Right atrium auricular region (tissue), 2 donors: Measurements from ENCODE around the gene KRTAP10-5. TPM values are rescaled to one million over a fixed set of nuclear protein-coding genes. Genes with fewer than 3 reads are reported as not detected.

Experiments used
- DNase-seq: peaks from one replicate; pipeline ENCODE4 v3.0.0-alpha.2; 2019; ENCODE audit warnings: low spot score
- H3K27ac ChIP-seq, 2 donors: fragments of 200-600 bp; sonication (generic); 1 replicate in 1 of 2; 2 replicates in 1 of 2; pipeline ENCODE4 v1.5.1; 2016 to 2019
- H3K27me3 ChIP-seq, 2 donors: fragments of 200-600 bp; sonication (generic); one replicate each; pipeline versions ENCODE4 v1.5.1 to v1.6.0; 2017 to 2019
- H3K36me3 ChIP-seq: fragments of 200-600 bp; sonication (generic); one replicate; pipeline ENCODE4 v1.5.1; 2016
- H3K4me1 ChIP-seq, 2 donors: fragments of 200-600 bp; sonication (generic); one replicate each; pipeline versions ENCODE4 v1.5.1 to v1.6.0; 2017 to 2019
- H3K4me3 ChIP-seq, 2 donors: fragments of 200-600 bp; sonication (generic); 1 replicate in 1 of 2; 2 replicates in 1 of 2; pipeline ENCODE4 v1.5.1; 2017 to 2019; ENCODE audit warnings: mild to moderate bottlenecking in 1 of 2, moderate library complexity in 1 of 2
- H3K9me3 ChIP-seq, 2 donors: fragments of 200-600 bp; sonication (generic); one replicate each; pipeline ENCODE4 v1.5.1; 2019
- total RNA-seq, 2 donors: library from RNA; depleted of rRNA; stranded (reverse); fragments of >200 nt; gene quantifications; one replicate each; pipeline ENCODE4 v1.1.0, GENCODE V29; 2016
- TF ChIP-seq, protein P1 (sequence below), 2 donors: fragments of 200-600 bp; sonication (generic); IDR thresholded peaks; one replicate each; pipeline ENCODE4 v1.5.1; 2019; ENCODE audit warnings: antibody characterized with exemption in 2 of 2

Gene KRTAP10-5
- total RNA-seq, 2 donors from 2014 or later, result not detected

DNA sequence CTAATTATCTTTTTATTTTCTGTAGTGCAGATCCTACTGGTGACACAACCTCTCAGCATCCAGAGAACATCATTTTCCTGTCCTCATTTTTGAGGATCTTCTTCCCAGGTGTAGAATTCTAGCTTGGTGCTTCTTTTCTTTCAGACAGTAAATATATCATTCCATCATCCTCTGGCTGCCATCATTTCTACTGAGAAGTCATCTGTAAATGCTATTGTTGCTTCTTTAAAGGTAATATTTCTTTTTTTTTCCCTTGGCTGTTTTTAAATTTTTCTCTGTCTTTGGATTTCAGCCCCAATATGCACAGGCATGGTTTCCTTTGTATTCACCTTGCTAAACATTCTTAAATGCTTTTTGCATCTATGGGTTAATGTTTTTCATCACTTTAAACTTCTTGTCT is 43.2 kb upstream of the KRTAP10-5 start:
- TF ChIP-seq, protein P1, sequence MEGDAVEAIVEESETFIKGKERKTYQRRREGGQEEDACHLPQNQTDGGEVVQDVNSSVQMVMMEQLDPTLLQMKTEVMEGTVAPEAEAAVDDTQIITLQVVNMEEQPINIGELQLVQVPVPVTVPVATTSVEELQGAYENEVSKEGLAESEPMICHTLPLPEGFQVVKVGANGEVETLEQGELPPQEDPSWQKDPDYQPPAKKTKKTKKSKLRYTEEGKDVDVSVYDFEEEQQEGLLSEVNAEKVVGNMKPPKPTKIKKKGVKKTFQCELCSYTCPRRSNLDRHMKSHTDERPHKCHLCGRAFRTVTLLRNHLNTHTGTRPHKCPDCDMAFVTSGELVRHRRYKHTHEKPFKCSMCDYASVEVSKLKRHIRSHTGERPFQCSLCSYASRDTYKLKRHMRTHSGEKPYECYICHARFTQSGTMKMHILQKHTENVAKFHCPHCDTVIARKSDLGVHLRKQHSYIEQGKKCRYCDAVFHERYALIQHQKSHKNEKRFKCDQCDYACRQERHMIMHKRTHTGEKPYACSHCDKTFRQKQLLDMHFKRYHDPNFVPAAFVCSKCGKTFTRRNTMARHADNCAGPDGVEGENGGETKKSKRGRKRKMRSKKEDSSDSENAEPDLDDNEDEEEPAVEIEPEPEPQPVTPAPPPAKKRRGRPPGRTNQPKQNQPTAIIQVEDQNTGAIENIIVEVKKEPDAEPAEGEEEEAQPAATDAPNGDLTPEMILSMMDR (IDR thresholded peaks at IDR 0.05), result no peak

DNA sequence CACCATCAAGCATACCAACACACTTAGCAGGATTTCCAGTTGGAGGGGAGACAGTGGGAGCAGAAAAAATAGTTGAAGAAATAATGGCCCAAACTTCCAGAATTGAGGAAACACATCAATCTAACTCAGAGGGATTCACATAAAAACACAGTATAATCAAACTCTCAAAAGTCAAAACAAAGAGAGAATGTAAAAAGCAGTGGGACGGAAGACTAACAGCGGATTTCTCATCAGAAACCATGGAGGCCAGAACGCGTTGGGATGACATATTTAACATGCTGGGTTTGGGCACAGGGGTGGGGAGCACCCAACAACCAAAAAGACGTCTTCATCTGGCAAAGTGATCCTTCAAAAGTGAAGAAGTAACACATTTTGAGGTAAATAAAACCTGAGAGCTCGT is 39.5 kb upstream of the KRTAP10-5 start:
- H3K27me3 ChIP-seq, result no peaks in the 10 kb centered on the region
- no peaks in the 10 kb centered on the region for H3K4me1 ChIP-seq
- H3K27ac ChIP-seq, result no peak overlapping the region
- no peak overlapping the region for H3K4me3 ChIP-seq
- DNase-seq, result no peak
- peaks cover 0 to 20% of the 10 kb centered on the region in 2 donors for H3K9me3 ChIP-seq
- TF ChIP-seq, protein P1 (IDR thresholded peaks at IDR 0.05), result no peak
- no peaks in the 10 kb centered on the region for H3K36me3 ChIP-seq

More for the DNA sequence above, 43.2 kb upstream of the KRTAP10-5 start:
- Histone ChIP-seq H3K36me3 (no peaks in the 10 kb centered on the region), H3K4me1 (no peaks in the 10 kb centered on the region), H3K4me3 (no peak overlapping the region), H3K27me3 (no peaks in the 10 kb centered on the region), H3K27ac (no peak overlapping the region), H3K9me3 (peaks cover 0 to 20% of the 10 kb centered on the region in 2 donors)
- DNase-seq, result no peak

GRCh38 chr21:44618909-44619308 is 38.5 kb upstream of the KRTAP10-5 start:
- Histone ChIP-seq H3K4me1 (no peaks in the 10 kb centered on the region), H3K9me3 (peaks cover 0 to 10% of the 10 kb centered on the region in 2 donors), H3K4me3 (no peak overlapping the region), H3K27me3 (no peaks in the 10 kb centered on the region), H3K27ac (no peak overlapping the region), H3K36me3 (no peaks in the 10 kb centered on the region)
- TF ChIP-seq, protein P1 (IDR thresholded peaks at IDR 0.05), result no peak
- peak; percentile 36 for DNase-seq

DNA sequence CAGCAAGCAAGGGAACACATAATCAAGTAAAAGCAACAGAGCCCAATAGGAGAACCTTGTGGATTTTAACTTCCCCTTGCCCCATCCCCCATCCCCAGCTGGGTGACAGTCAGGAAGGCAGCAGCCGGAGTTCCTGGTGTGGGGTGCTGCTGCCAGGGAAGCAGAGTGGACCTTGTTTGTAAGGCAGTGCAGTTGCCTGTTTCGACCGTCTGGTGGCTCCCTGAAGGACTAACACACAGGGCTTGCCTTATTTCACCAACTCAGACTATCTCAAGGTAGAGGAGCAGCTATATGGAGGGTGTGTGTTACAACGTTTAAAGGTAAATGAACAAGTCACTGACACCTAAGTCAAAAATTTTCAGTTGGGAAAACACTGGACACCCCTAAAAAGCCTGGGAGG is 38.1 kb upstream of the KRTAP10-5 start:
- peaks cover 0 to 6% of the 10 kb centered on the region in 2 donors for H3K9me3 ChIP-seq
- H3K36me3 ChIP-seq, result no peaks in the 10 kb centered on the region
- H3K4me1 ChIP-seq, result no peaks in the 10 kb centered on the region
- H3K27me3 ChIP-seq, result no peaks in the 10 kb centered on the region
- no peak overlapping the region for H3K27ac ChIP-seq
- no peak overlapping the region for H3K4me3 ChIP-seq
- DNase-seq, result peak; percentile 58
- TF ChIP-seq, protein P1 (IDR thresholded peaks at IDR 0.05), result peak in 1 of 2 donors; percentile 37

GRCh38 chr21:44617071-44617501 is 36.7 kb upstream of the KRTAP10-5 start:
- TF ChIP-seq, protein P1 (IDR thresholded peaks at IDR 0.05), result no peak
- H3K27me3 ChIP-seq, result no peaks in the 10 kb centered on the region
- H3K9me3 ChIP-seq, result no peaks in the 10 kb centered on the region
- DNase-seq, result peak; percentile 53
- no peaks in the 10 kb centered on the region for H3K4me1 ChIP-seq
- no peaks in the 10 kb centered on the region for H3K36me3 ChIP-seq
- H3K4me3 ChIP-seq, result no peak overlapping the region
- H3K27ac ChIP-seq, result no peak overlapping the region

DNA sequence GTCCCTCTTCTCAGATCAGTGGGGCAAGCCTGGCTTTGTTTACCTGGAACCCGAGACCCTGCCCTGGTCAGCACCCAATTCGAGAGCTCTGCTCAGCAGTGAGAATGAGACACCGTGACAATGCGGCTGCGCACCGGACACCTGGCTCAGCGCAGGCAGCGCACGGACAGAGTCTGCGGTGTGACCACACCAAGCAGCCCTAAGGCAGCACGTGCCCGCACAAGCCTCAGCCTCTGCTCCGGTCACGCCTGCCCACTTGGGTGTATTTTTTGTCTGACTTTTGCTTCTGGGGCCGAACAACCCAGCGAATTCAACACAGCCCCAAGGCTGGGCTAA is 36.2 kb upstream of the KRTAP10-5 start:
- no peaks in the 10 kb centered on the region for H3K27me3 ChIP-seq
- no peak overlapping the region for H3K27ac ChIP-seq
- peak; percentile 26 for DNase-seq
- H3K4me1 ChIP-seq, result no peaks in the 10 kb centered on the region
- no peak overlapping the region for H3K4me3 ChIP-seq
- TF ChIP-seq, protein P1 (IDR thresholded peaks at IDR 0.05), result no peak
- H3K36me3 ChIP-seq, result no peaks in the 10 kb centered on the region
- H3K9me3 ChIP-seq, result no peaks in the 10 kb centered on the region
